A549 (cell line): ENCODE results near the gene SLC16A12. TPM values are rescaled to one million over a fixed set of nuclear protein-coding genes. Genes with fewer than 3 reads are reported as not detected.

Experiments used
- ATAC-seq, 2 experiments: fragments of 200-7000 bp in 1 of 2; fragments of >200 bp in 1 of 2; cut with Nextera tagmentation in 1 of 2; cut with Tn5 transposase in 1 of 2; 3 replicates each; pipeline versions ENCODE4 v1.8.0 to v1.9.1; 2018 to 2020; ENCODE audit warnings: mild to moderate bottlenecking in 1 of 2, moderate library complexity in 1 of 2
- CTCF ChIA-PET: fragments of 300-600 bp; sonication (Branson Sonifier 250); formaldehyde crosslinking; extraction: SDS; loops from one replicate; lab custom pipeline; 2021; ENCODE audit warnings: antibody characterized with exemption, inconsistent platforms; lab: Yijun Ruan, JAX
- POLR2A ChIA-PET: fragments of 350-600 bp; formaldehyde crosslinking; extraction: SDS; loops from one replicate; lab custom pipeline; 2021; ENCODE audit warnings: antibody characterized with exemption, inconsistent platforms; lab: Yijun Ruan, JAX
- DNase-seq, 2 experiments: peaks; one replicate each; pipeline versions ENCODE4 v3.0.0 to v3.0.0-alpha.2; 2011 to 2016; ENCODE audit warnings: low read depth in 1 of 2, low spot score in 1 of 2
- FAIRE-seq: peaks from 2 replicates; lab custom pipeline; 2011; peaks lifted over from hg19 to GRCh38; lab: Jason Lieb, UNC
- H3K27ac ChIP-seq, 2 experiments: fragments of >200 bp; sonication (Bioruptor Twin); formaldehyde crosslinking; 3 replicates each; pipeline ENCODE4 v1.5.1; 2016 to 2017
- H3K4me1 ChIP-seq: fragments of >200 bp; sonication (Bioruptor Twin); formaldehyde crosslinking; 3 replicates; pipeline ENCODE4 v1.6.1; 2016
- H3K4me2 ChIP-seq: fragments of >200 bp; sonication (Bioruptor Twin); formaldehyde crosslinking; 3 replicates; pipeline ENCODE4 v1.6.1; 2016
- H3K4me3 ChIP-seq: fragments of >200 bp; sonication (Bioruptor Twin); formaldehyde crosslinking; 3 replicates; pipeline ENCODE4 v1.5.1; 2016
- H3K9me3 ChIP-seq: fragments of >200 bp; sonication (Bioruptor Twin); formaldehyde crosslinking; 3 replicates; pipeline ENCODE4 v1.6.1; 2016
- BHLHE40 ChIP-seq: IDR thresholded peaks from 2 replicates; pipeline ENCODE4 v1.6.1; 2012; ENCODE audit warnings: low read depth, low read length, inconsistent platforms
- CHD2 ChIP-seq: fragments of 150-350 bp; IDR thresholded peaks from 2 replicates; pipeline ENCODE4 v1.6.1; 2014; ENCODE audit warnings: low read length; ENCODE audit not compliant: partially characterized antibody
- EHMT2 ChIP-seq: fragments of 200-600 bp; sonication (generic); IDR thresholded peaks from 2 replicates; pipeline ENCODE4 v1.6.1; 2016; ENCODE audit warnings: antibody characterized with exemption, low read depth, mild to moderate bottlenecking, moderate library complexity
- EP300 ChIP-seq, 2 experiments: fragments of >200 bp; sonication (Bioruptor Twin); formaldehyde crosslinking; IDR thresholded peaks; 2 replicates in 1 of 2; 3 replicates in 1 of 2; pipeline ENCODE4 v1.6.1; 2016 to 2017
- FOSB ChIP-seq: fragments of 250-450 bp; sonication (Bioruptor Pico); IDR thresholded peaks from 2 replicates; pipeline ENCODE4 v1.5.0; 2020; ENCODE audit warnings: mild to moderate bottlenecking, moderate library complexity
- HEYL ChIP-seq: fragments of 250-450 bp; sonication (Bioruptor Pico); IDR thresholded peaks from 2 replicates; pipeline ENCODE4 v1.8.0; 2021; ENCODE audit warnings: mild to moderate bottlenecking, moderate library complexity
- JUN ChIP-seq, 2 experiments: fragments of >200 bp; sonication (Bioruptor Twin); formaldehyde crosslinking; IDR thresholded peaks; 2 replicates in 1 of 2; 3 replicates in 1 of 2; pipeline ENCODE4 v1.6.1; 2016 to 2017
- JUNB ChIP-seq: fragments of >200 bp; sonication (Bioruptor Twin); formaldehyde crosslinking; IDR thresholded peaks from 2 replicates; pipeline ENCODE4 v1.6.1; 2016
- MAFK ChIP-seq: fragments of 450-650 bp; IDR thresholded peaks from 2 replicates; pipeline ENCODE4 v1.6.1; 2014; ENCODE audit not compliant: partially characterized antibody
- PHF8 ChIP-seq: fragments of 200-600 bp; sonication (generic); IDR thresholded peaks from 2 replicates; pipeline ENCODE4 v1.6.1; 2016; ENCODE audit warnings: low read depth, mild to moderate bottlenecking, antibody characterized with exemption, moderate library complexity, borderline replicate concordance
- POLR2A ChIP-seq: IDR thresholded peaks from 2 replicates; pipeline ENCODE4 v1.6.1; 2012; ENCODE audit warnings: mild to moderate bottlenecking, low read length
- RAD21 ChIP-seq, 2 experiments: fragments of >200 bp in 1 of 2; sonication (Bioruptor Twin) in 1 of 2; formaldehyde crosslinking in 1 of 2; IDR thresholded peaks in 1 of 2; conservative IDR thresholded peaks in 1 of 2; 2 replicates in 1 of 2; 3 replicates in 1 of 2; pipeline ENCODE4 v1.6.1; 2012 to 2018; ENCODE audit warnings: inconsistent platforms in 1 of 2
- RFX5 ChIP-seq: fragments of 450-650 bp; IDR thresholded peaks from 2 replicates; pipeline ENCODE4 v1.7.1; 2014; ENCODE audit warnings: antibody characterized with exemption, mild to moderate bottlenecking, moderate library complexity
- RNF2 ChIP-seq: fragments of 200-600 bp; sonication (generic); IDR thresholded peaks from 2 replicates; pipeline ENCODE4 v1.6.1; 2016; ENCODE audit warnings: low read depth, mild to moderate bottlenecking, antibody characterized with exemption, moderate library complexity, borderline replicate concordance
- SMC3 ChIP-seq: fragments of >200 bp; sonication (Bioruptor Twin); formaldehyde crosslinking; IDR thresholded peaks from 3 replicates; pipeline ENCODE4 v1.6.1; 2018; ENCODE audit warnings: inconsistent platforms
- SREBF2 ChIP-seq: fragments of 450-650 bp; IDR thresholded peaks from 2 replicates; pipeline ENCODE4 v1.6.1; 2014; ENCODE audit warnings: mild to moderate bottlenecking, moderate library complexity
- TP53 ChIP-seq: fragments of 250-450 bp; sonication (Bioruptor Pico); IDR thresholded peaks from 2 replicates; pipeline ENCODE4 v1.5.0; 2021; ENCODE audit warnings: mild to moderate bottlenecking, moderate library complexity
- ZFP36 ChIP-seq: fragments of 450-650 bp; IDR thresholded peaks from 2 replicates; pipeline ENCODE4 v1.6.1; 2014; ENCODE audit warnings: borderline replicate concordance; ENCODE audit not compliant: partially characterized antibody
- ZNF302 ChIP-seq: fragments of 250-450 bp; sonication (Bioruptor Pico); IDR thresholded peaks from 2 replicates; pipeline ENCODE4 v1.9.0; 2021; ENCODE audit warnings: inconsistent platforms, mild to moderate bottlenecking, moderate library complexity
- ZSCAN20 ChIP-seq: fragments of 250-450 bp; sonication (Bioruptor Pico); IDR thresholded peaks from 2 replicates; pipeline ENCODE4 v1.8.0; 2022; ENCODE audit warnings: mild to moderate bottlenecking, moderate library complexity
- WGBS: methylation state at CpG from one replicate; pipeline ENCODE4 v1.1.6; 2017; ENCODE audit errors: missing lambda C conversion rate; 5-methylcytosine and 5-hydroxymethylcytosine counted together
- polyA plus RNA-seq, 4 experiments: library from polyadenylated mRNA; depleted of rRNA in 3 of 4; stranded (reverse); fragments of >200 nt; fragmentation: RNase III in 1 of 4; extraction: RNeasy Plus Mini Kit Qiagen cat#74134 plus additional on column Dnase treatment in 1 of 4; gene quantifications; 2 replicates in 3 of 4; 3 replicates in 1 of 4; pipeline ENCODE4 v1.2.3, GENCODE V29; 2011 to 2017
- TF ChIP-seq, protein P1 (sequence below): fragments of 250-450 bp; sonication (Bioruptor Pico); IDR thresholded peaks from 2 replicates; pipeline ENCODE4 v1.5.0; 2021; ENCODE audit warnings: mild to moderate bottlenecking, moderate library complexity, borderline replicate concordance
- TF ChIP-seq, protein P2 (sequence below): IDR thresholded peaks from 2 replicates; pipeline ENCODE4 v1.6.1; 2012
- TF ChIP-seq, protein P3 (sequence below): fragments of 250-450 bp; sonication (Bioruptor Pico); IDR thresholded peaks from 2 replicates; pipeline ENCODE4 v1.5.0; 2020; ENCODE audit warnings: low read depth, mild to moderate bottlenecking, moderate library complexity
- TF ChIP-seq, protein P4 (sequence below): fragments of >200 bp; sonication (Bioruptor Twin); formaldehyde crosslinking; IDR thresholded peaks from 3 replicates; pipeline ENCODE4 v1.6.1; 2016
- TF ChIP-seq, protein P5 (sequence below): fragments of 200-600 bp; sonication (generic); IDR thresholded peaks from 2 replicates; pipeline ENCODE4 v1.6.1; 2016; ENCODE audit warnings: antibody characterized with exemption, mild to moderate bottlenecking, moderate library complexity

The SLC16A12 gene
- polyA plus RNA-seq, 2 of the 4 experiments (the other 2 are of a cell fraction): 0.14 to 0.19 TPM

DNA sequence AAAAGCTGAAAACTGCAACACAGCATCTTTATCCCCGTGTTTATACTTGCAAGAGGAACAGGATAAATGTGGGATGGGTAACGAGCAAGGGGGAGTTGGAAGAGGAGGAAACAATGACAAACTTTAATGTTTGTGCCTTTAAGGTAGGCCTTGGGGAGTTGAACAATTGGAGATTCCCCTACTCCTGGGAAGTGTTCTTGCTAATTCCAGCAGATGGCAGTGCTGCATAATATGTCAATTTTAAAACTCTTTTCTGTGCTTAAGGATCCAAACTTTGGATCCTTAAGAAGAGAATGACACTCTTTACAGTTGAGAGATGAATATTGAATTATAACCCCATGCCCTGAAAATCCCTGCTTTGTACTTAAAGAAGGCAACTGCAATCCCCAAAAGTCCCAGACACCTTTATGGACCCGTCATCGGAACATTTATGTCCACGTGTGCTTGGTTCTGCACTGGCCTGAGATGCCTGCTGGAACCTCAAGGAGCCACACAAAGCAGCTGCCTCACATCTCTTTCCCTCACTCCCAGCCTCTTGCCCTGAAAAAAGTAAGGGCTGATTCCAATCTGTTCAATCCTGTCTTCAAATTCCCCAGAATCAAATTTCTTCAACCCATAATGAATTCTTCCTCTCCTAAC, 109.0 kb downstream of the SLC16A12 start (continued):
- TF ChIP-seq, protein P1, sequence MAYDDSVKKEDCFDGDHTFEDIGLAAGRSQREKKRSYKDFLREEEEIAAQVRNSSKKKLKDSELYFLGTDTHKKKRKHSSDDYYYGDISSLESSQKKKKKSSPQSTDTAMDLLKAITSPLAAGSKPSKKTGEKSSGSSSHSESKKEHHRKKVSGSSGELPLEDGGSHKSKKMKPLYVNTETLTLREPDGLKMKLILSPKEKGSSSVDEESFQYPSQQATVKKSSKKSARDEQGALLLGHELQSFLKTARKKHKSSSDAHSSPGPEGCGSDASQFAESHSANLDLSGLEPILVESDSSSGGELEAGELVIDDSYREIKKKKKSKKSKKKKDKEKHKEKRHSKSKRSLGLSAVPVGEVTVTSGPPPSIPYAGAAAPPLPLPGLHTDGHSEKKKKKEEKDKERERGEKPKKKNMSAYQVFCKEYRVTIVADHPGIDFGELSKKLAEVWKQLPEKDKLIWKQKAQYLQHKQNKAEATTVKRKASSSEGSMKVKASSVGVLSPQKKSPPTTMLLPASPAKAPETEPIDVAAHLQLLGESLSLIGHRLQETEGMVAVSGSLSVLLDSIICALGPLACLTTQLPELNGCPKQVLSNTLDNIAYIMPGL (CRISPR knock-in tag): no peak
- TF ChIP-seq MAFK (no peak), JUNB (no peak), TP53 (no peak), CHD2 (no peak), RAD21 (conservative IDR thresholded peaks at IDR 0.05 in 1 of 2, IDR thresholded peaks at IDR 0.05 in 1 of 2) (peak; percentile 95), BHLHE40 (no peak), POLR2A (no peak)

DNA sequence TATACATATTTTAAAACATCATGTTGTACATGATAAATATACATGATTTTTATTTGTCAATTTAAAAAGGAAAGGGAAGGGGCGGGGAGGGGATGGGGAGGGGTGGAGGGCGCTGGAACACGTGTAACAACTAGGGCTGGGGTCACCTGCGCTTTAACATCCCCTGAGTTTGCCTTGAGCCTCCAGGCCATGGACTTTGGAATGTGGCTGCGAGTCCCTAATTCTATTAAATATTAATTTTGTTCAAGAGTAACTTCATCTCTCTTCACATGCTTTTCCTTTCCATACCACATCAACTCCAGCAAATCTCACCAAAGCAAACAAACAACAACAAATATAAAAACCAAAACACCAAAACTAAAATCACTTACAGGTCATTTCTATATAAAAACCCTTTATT, 110.4 kb downstream of the SLC16A12 start:
- no peaks in the 10 kb centered on the region for H3K9me3 ChIP-seq
- CTCF ChIA-PET: interaction anchor here (3.1 to 9.1 kb wide), 2 partner anchors 129 to 135 kb away, joined by 15 to 88 read pairs; no protein-coding TSS in a partner anchor
- POLR2A ChIA-PET: no interaction called here
- H3K4me2 ChIP-seq: peak overlapping the region; percentile 28
- peaks cover 13% of the 10 kb centered on the region for H3K4me1 ChIP-seq
- DNase-seq (no peak), ATAC-seq (no peak), FAIRE-seq (no peak)
- no peak overlapping the region; a peak in 1 of 6 replicates for H3K27ac ChIP-seq
- TF ChIP-seq CHD2 (no peak), FOSB (CRISPR knock-in tag) (no peak), SREBF2 (no peak), PHF8 (no peak), EHMT2 (no peak), JUN (IDR thresholded peaks at IDR 0.05) (no peak), SMC3 (no peak), HEYL (CRISPR knock-in tag) (no peak), ZSCAN20 (no peak), RFX5 (no peak)
- TF ChIP-seq, protein P1 (CRISPR knock-in tag): no peak
- TF ChIP-seq, protein P2, sequence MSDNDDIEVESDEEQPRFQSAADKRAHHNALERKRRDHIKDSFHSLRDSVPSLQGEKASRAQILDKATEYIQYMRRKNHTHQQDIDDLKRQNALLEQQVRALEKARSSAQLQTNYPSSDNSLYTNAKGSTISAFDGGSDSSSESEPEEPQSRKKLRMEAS: no peak
- TF ChIP-seq, protein P3, sequence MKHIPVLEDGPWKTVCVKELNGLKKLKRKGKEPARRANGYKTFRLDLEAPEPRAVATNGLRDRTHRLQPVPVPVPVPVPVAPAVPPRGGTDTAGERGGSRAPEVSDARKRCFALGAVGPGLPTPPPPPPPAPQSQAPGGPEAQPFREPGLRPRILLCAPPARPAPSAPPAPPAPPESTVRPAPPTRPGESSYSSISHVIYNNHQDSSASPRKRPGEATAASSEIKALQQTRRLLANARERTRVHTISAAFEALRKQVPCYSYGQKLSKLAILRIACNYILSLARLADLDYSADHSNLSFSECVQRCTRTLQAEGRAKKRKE (CRISPR knock-in tag): no peak
- no peak overlapping the region for H3K4me3 ChIP-seq
- 41% methylated on average over 5 of the region's 5 CpGs for WGBS

DNA sequence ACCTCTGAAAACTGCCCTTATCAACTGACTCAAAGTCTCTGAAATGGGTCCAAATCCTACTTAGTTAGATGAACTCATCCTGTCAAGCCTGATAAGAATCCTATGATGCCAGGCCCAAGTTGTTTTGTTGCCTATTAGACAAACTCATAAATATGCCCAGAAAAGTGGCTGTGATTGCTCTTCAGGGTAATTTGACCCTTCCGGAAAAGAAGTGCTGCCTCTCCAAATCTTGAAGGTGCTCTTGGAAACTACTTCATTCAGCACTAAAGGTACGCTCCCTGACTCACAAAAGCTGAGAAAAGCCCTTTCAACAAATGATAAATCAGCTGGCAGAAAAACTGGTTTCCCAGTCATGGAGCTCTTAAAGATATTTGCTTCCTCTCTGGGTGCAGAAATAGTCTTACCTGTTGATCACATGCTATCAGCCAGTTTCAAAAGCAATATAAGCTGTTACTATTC, 114.3 kb downstream of the SLC16A12 start:
- Histone ChIP-seq H3K4me2 (no peak overlapping the region), H3K4me1 (peaks cover 15% of the 10 kb centered on the region), H3K27ac (no peak overlapping the region), H3K9me3 (no peaks in the 10 kb centered on the region), H3K4me3 (no peak overlapping the region)
- WGBS: 96% methylated on average over 2 of the region's 2 CpGs
- DNase-seq (no peak), FAIRE-seq (no peak), ATAC-seq (no peak)
- ChIA-PET CTCF (interaction anchor here (0.7 to 1.9 kb wide), 2 partner anchors 134 to 144 kb away, joined by 4 to 6 read pairs; no protein-coding TSS in a partner anchor), POLR2A (no interaction called here)
- TF ChIP-seq RAD21 (conservative IDR thresholded peaks at IDR 0.05 in 1 of 2, IDR thresholded peaks at IDR 0.05 in 1 of 2) (no peak), MAFK (no peak), EP300 (IDR thresholded peaks at IDR 0.05) (no peak), ZFP36 (no peak), ZNF302 (CRISPR knock-in tag) (no peak), RNF2 (no peak)
- TF ChIP-seq, protein P4, sequence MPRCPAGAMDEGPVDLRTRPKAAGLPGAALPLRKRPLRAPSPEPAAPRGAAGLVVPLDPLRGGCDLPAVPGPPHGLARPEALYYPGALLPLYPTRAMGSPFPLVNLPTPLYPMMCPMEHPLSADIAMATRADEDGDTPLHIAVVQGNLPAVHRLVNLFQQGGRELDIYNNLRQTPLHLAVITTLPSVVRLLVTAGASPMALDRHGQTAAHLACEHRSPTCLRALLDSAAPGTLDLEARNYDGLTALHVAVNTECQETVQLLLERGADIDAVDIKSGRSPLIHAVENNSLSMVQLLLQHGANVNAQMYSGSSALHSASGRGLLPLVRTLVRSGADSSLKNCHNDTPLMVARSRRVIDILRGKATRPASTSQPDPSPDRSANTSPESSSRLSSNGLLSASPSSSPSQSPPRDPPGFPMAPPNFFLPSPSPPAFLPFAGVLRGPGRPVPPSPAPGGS: no peak
- TF ChIP-seq, protein P5, sequence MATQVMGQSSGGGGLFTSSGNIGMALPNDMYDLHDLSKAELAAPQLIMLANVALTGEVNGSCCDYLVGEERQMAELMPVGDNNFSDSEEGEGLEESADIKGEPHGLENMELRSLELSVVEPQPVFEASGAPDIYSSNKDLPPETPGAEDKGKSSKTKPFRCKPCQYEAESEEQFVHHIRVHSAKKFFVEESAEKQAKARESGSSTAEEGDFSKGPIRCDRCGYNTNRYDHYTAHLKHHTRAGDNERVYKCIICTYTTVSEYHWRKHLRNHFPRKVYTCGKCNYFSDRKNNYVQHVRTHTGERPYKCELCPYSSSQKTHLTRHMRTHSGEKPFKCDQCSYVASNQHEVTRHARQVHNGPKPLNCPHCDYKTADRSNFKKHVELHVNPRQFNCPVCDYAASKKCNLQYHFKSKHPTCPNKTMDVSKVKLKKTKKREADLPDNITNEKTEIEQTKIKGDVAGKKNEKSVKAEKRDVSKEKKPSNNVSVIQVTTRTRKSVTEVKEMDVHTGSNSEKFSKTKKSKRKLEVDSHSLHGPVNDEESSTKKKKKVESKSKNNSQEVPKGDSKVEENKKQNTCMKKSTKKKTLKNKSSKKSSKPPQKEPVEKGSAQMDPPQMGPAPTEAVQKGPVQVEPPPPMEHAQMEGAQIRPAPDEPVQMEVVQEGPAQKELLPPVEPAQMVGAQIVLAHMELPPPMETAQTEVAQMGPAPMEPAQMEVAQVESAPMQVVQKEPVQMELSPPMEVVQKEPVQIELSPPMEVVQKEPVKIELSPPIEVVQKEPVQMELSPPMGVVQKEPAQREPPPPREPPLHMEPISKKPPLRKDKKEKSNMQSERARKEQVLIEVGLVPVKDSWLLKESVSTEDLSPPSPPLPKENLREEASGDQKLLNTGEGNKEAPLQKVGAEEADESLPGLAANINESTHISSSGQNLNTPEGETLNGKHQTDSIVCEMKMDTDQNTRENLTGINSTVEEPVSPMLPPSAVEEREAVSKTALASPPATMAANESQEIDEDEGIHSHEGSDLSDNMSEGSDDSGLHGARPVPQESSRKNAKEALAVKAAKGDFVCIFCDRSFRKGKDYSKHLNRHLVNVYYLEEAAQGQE: no peak
